ENCODE measurements around the gene FN3KRP. TPM values are rescaled to one million over a fixed set of nuclear protein-coding genes. Genes with fewer than 3 reads are reported as not detected.
A peak's percentile ranks its signal among the peaks of the same experiment; 100 is the strongest.

Gene FN3KRP
- total and polyA plus RNA-seq, 2 of the 13 experiments (the other 11 are each of a cell fraction or from before 2014, with no cell fraction given), result 22.4 to 28.2 TPM

DNA sequence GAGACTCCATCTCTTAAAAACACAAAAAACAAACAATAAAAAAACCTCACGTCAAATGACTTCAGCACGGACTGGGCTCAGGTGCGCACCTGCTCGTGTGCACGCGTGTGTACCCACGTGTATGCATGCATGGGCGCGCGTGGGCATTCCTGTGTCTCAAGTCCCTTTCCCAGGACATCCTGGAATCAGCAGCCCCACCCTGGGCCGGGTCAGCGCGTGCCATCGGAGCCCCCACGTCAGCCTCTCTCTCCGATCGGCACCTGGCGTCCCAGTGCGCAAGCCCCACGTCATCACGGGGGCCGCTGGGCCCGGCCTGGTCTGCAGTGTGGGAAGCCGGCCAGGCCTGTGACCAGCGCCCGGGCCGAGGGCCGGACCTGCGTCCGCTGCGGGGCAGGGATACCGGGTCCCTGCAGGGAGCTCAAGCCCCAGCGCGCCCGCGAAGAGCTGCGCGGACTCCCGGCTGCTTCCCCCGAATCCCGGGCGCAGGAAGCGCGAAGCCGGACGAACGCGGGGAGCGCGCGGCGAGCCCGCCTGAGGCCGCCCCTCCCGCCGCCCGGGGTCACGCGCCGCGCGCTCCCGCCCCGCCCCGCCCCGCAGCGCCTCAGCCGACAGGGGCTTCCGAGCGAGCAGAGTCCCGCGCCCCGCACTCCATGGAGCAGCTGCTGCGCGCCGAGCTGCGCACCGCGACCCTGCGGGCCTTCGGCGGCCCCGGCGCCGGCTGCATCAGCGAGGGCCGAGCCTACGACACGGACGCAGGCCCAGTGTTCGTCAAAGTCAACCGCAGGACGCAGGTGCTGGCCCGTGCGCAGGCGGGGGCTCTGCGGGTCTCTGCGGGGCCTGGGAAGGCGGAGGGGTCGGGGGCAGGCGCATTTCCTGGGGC, 18.7 kb downstream of the FN3KRP start, which contains the start of gene FN3K (continued):
- TF ChIP-seq, protein P1, sequence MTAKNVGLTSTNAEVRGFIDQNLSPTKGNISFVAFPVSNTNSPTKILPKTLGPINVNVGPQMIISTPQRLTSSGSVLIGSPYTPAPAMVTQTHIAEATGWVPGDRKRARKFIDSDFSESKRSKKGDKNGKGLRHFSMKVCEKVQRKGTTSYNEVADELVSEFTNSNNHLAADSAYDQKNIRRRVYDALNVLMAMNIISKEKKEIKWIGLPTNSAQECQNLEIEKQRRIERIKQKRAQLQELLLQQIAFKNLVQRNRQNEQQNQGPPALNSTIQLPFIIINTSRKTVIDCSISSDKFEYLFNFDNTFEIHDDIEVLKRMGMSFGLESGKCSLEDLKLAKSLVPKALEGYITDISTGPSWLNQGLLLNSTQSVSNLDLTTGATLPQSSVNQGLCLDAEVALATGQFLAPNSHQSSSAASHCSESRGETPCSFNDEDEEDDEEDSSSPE (CRISPR knock-in tag; IDR thresholded peaks at IDR 0.05), result peak; percentile 49
- TF ChIP-seq EED (CRISPR knock-in tag; IDR thresholded peaks at IDR 0.05) (no peak), KMT2A (CRISPR knock-in tag; IDR thresholded peaks at IDR 0.05) (peak; percentile 61), SOX6 (IDR thresholded peaks at IDR 0.05) (no peak), SOX6 (CRISPR knock-in tag; IDR thresholded peaks at IDR 0.05) (no peak; the same call in 1 of the 2 replicates), ARID2 (CRISPR knock-in tag; IDR thresholded peaks at IDR 0.05; ENCODE audit: borderline replicate concordance) (peak; percentile 25; the same call in 1 of the 2 replicates), ATF7-NPFF (CRISPR knock-in tag; IDR thresholded peaks at IDR 0.05; ENCODE audit: low read depth) (peak; percentile 62; the same call in 1 of the 2 replicates), ZFP62 (CRISPR knock-in tag; IDR thresholded peaks at IDR 0.05) (no peak), GABPB1 (CRISPR knock-in tag; IDR thresholded peaks at IDR 0.05) (peak; percentile 64; the same call in 1 of the 2 replicates), RNF2 (conservative IDR thresholded peaks at IDR 0.05; ENCODE audit: low read depth) (0 out of 2 replicates have a peak, but pooled peaks have one; percentile 16), HOXA9 (CRISPR knock-in tag; IDR thresholded peaks at IDR 0.05; ENCODE audit: borderline replicate concordance) (peak; percentile 36; the same call in 1 of the 2 replicates), CBX2 (IDR thresholded peaks at IDR 0.05; ENCODE audit: low read depth, low read length) (no peak), CBX2 (CRISPR knock-in tag; IDR thresholded peaks at IDR 0.05; ENCODE audit: low read depth) (no peak), SAFB2 (CRISPR knock-in tag; IDR thresholded peaks at IDR 0.05; ENCODE audit: borderline replicate concordance, low read depth) (peak; percentile 89)
- TF ChIP-seq, protein P2, sequence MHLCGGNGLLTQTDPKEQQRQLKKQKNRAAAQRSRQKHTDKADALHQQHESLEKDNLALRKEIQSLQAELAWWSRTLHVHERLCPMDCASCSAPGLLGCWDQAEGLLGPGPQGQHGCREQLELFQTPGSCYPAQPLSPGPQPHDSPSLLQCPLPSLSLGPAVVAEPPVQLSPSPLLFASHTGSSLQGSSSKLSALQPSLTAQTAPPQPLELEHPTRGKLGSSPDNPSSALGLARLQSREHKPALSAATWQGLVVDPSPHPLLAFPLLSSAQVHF (CRISPR knock-in tag; IDR thresholded peaks at IDR 0.05), result peak; percentile 85; the same call in 1 of the 2 replicates
- TF ChIP-seq, protein P3, sequence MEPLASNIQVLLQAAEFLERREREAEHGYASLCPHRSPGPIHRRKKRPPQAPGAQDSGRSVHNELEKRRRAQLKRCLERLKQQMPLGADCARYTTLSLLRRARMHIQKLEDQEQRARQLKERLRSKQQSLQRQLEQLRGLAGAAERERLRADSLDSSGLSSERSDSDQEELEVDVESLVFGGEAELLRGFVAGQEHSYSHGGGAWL (CRISPR knock-in tag; IDR thresholded peaks at IDR 0.05), result peak; percentile 70
- TF ChIP-seq, protein P4, sequence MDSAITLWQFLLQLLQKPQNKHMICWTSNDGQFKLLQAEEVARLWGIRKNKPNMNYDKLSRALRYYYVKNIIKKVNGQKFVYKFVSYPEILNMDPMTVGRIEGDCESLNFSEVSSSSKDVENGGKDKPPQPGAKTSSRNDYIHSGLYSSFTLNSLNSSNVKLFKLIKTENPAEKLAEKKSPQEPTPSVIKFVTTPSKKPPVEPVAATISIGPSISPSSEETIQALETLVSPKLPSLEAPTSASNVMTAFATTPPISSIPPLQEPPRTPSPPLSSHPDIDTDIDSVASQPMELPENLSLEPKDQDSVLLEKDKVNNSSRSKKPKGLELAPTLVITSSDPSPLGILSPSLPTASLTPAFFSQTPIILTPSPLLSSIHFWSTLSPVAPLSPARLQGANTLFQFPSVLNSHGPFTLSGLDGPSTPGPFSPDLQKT (CRISPR knock-in tag; IDR thresholded peaks at IDR 0.05; ENCODE audit: borderline replicate concordance), result peak; percentile 38; the same call in 1 of the 2 replicates
- TF ChIP-seq, protein P5, sequence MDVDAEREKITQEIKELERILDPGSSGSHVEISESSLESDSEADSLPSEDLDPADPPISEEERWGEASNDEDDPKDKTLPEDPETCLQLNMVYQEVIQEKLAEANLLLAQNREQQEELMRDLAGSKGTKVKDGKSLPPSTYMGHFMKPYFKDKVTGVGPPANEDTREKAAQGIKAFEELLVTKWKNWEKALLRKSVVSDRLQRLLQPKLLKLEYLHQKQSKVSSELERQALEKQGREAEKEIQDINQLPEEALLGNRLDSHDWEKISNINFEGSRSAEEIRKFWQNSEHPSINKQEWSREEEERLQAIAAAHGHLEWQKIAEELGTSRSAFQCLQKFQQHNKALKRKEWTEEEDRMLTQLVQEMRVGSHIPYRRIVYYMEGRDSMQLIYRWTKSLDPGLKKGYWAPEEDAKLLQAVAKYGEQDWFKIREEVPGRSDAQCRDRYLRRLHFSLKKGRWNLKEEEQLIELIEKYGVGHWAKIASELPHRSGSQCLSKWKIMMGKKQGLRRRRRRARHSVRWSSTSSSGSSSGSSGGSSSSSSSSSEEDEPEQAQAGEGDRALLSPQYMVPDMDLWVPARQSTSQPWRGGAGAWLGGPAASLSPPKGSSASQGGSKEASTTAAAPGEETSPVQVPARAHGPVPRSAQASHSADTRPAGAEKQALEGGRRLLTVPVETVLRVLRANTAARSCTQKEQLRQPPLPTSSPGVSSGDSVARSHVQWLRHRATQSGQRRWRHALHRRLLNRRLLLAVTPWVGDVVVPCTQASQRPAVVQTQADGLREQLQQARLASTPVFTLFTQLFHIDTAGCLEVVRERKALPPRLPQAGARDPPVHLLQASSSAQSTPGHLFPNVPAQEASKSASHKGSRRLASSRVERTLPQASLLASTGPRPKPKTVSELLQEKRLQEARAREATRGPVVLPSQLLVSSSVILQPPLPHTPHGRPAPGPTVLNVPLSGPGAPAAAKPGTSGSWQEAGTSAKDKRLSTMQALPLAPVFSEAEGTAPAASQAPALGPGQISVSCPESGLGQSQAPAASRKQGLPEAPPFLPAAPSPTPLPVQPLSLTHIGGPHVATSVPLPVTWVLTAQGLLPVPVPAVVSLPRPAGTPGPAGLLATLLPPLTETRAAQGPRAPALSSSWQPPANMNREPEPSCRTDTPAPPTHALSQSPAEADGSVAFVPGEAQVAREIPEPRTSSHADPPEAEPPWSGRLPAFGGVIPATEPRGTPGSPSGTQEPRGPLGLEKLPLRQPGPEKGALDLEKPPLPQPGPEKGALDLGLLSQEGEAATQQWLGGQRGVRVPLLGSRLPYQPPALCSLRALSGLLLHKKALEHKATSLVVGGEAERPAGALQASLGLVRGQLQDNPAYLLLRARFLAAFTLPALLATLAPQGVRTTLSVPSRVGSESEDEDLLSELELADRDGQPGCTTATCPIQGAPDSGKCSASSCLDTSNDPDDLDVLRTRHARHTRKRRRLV (CRISPR knock-in tag; IDR thresholded peaks at IDR 0.05), result no peak
- TF ChIP-seq, protein P6, sequence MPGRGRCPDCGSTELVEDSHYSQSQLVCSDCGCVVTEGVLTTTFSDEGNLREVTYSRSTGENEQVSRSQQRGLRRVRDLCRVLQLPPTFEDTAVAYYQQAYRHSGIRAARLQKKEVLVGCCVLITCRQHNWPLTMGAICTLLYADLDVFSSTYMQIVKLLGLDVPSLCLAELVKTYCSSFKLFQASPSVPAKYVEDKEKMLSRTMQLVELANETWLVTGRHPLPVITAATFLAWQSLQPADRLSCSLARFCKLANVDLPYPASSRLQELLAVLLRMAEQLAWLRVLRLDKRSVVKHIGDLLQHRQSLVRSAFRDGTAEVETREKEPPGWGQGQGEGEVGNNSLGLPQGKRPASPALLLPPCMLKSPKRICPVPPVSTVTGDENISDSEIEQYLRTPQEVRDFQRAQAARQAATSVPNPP (CRISPR knock-in tag; IDR thresholded peaks at IDR 0.05), result 0 out of 2 replicates have a peak, but pooled peaks have one; percentile 67
